Smooth muscle cell (in vitro differentiated cells): ENCODE data around the gene NDUFS2. TPM values are rescaled to one million over a fixed set of nuclear protein-coding genes. Genes with fewer than 3 reads are reported as not detected.

Experiments used
- DNase-seq: peaks from one replicate; lab custom pipeline; 2025; ENCODE audit not compliant: unreplicated experiment; lab: John Stamatoyannopoulos, UW
- H2AFZ ChIP-seq: fragments of 200-600 bp; sonication (generic); 2 replicates; pipeline ENCODE4 v1.6.0; 2016; ENCODE audit warnings: antibody characterized with exemption, low read depth, mild to moderate bottlenecking
- H3F3A ChIP-seq: fragments of 200-600 bp; sonication (generic); 2 replicates; pipeline ENCODE4 v1.6.0; 2017; ENCODE audit warnings: antibody characterized with exemption, low read depth
- H3K27ac ChIP-seq: fragments of 200-600 bp; sonication (generic); 2 replicates; pipeline ENCODE4 v1.5.1; 2016; ENCODE audit warnings: low read depth, mild to moderate bottlenecking
- H3K27me3 ChIP-seq: fragments of 200-600 bp; sonication (generic); 2 replicates; pipeline ENCODE4 v1.6.1; 2016; ENCODE audit warnings: low read depth, mild to moderate bottlenecking
- H3K36me3 ChIP-seq: fragments of 200-600 bp; sonication (generic); 2 replicates; pipeline ENCODE4 v1.5.1; 2016; ENCODE audit warnings: low read depth
- H3K4me1 ChIP-seq: fragments of 200-600 bp; sonication (generic); 2 replicates; pipeline ENCODE4 v1.5.1; 2016; ENCODE audit warnings: low read depth
- H3K4me2 ChIP-seq: fragments of 200-600 bp; sonication (generic); 2 replicates; pipeline ENCODE4 v1.6.0; 2016; ENCODE audit warnings: mild to moderate bottlenecking
- H3K4me3 ChIP-seq: fragments of 200-600 bp; sonication (generic); 2 replicates; pipeline ENCODE4 v1.5.1; 2016; ENCODE audit warnings: mild to moderate bottlenecking
- H3K79me2 ChIP-seq: fragments of 200-600 bp; sonication (generic); 2 replicates; pipeline ENCODE4 v1.6.0; 2016; ENCODE audit warnings: low read depth, mild to moderate bottlenecking
- H3K9ac ChIP-seq: fragments of 200-600 bp; sonication (generic); 2 replicates; pipeline ENCODE4 v1.6.0; 2016; ENCODE audit warnings: low read depth
- H3K9me3 ChIP-seq: fragments of 200-600 bp; sonication (generic); replicated peaks from 2 replicates; pipeline ENCODE4 v1.5.1; 2016; ENCODE audit warnings: low read depth
- H4K20me1 ChIP-seq: fragments of 200-600 bp; sonication (generic); 2 replicates; pipeline ENCODE4 v1.6.0; 2016; ENCODE audit warnings: low read depth
- CTCF ChIP-seq: fragments of 200-600 bp; sonication (generic); IDR thresholded peaks from 2 replicates; pipeline ENCODE4 v1.5.1; 2017; ENCODE audit warnings: borderline replicate concordance, mild to moderate bottlenecking, antibody characterized with exemption; ENCODE audit not compliant: insufficient read depth, poor library complexity, severe bottlenecking
- WGBS: methylation state at CpG from one replicate; pipeline ENCODE4 v1.1.7; 2016; ENCODE audit warnings: low lambda C conversion rate; 5-methylcytosine and 5-hydroxymethylcytosine counted together
- polyA plus RNA-seq: library from polyadenylated mRNA; unstranded; fragments of >200 nt; fragmentation: Nextera tagmentation; extraction: Ambion mirVana; gene quantifications from 2 replicates; pipeline ENCODE4 v1.2.1, GENCODE V29; 2016
- total RNA-seq: library from RNA; depleted of rRNA; stranded (reverse); fragments of >200 nt; gene quantifications from 2 replicates; pipeline ENCODE4 v1.2.3, GENCODE V29; 2014

NDUFS2 gene
- total and polyA plus RNA-seq, 2 experiments from 2014 or later: 58.1 to 139 TPM

DNA sequence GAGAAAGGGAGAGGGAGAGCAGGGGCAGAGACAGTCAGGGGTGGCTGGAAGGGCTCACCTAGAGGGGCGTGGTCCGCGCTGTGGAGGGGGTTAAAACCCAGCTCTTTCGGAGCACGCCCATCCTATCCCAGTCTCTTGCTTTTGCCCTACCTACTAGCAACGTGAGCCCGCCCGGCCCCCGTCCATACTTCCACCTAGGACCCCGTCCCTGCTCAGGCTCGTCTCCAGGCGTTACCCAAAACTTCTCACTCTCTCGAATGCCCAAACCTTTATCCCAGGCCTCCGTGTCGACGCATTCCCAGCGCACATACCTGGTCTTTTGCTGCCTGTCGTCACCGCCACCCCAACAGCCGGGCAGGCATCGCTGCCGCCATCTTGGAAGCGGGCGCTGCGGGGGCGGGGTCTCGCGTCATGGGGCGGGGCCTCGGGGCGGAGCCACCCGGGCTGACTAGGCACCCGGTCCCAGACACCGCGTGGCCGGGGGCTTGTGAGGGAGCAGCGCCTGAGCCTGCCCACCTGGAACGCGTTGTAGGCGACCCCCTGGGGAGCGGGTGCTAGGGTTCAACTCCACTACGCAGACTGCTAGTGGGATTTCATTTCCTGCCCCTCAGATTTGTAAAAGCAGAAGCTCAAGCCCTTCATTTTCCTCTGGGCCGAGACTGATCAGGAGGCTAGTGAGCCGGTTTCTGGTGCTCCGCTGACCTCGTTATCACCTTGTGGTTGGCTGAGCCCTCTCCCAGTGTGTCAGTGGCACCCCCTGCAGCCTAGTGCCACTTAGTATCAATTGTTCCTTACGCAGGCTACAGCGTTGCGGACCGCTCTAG lies 24.8 kb upstream of the NDUFS2 start, which contains the start of gene B4GALT3:
Gene B4GALT3 (minus strand): TSS at position 396 of the 824 bp plus-strand sequence. CDS start 1,447 bp downstream, outside the sequence.
- Histone ChIP-seq H4K20me1 (no peaks in the 10 kb centered on the region), H3K79me2 (peaks cover 10% of the 10 kb centered on the region), H3K27me3 (no peaks in the 10 kb centered on the region), H3F3A (no peaks in the 10 kb centered on the region), H3K27ac (peak within 1 kb of the TSS; percentile 63), H3K4me1 (peaks cover 7% of the 10 kb centered on the region), H3K36me3 (no peaks in the 10 kb centered on the region), H3K9ac (peak within 1 kb of the TSS; percentile 98), H3K4me3 (peak within 1 kb of the TSS; percentile 90), H3K9me3 (no peaks in the 10 kb centered on the region), H3K4me2 (peak within 1 kb of the TSS; percentile 99), H2AFZ (peak within 1 kb of the TSS; percentile 99)
- peak; percentile 13 for TF ChIP-seq CTCF
- 2% methylated on average over 39 of the region's 50 CpGs for WGBS
- DNase-seq: peak; percentile 83

GRCh38 chr1:161177936-161178244 lies 24.3 kb upstream of the NDUFS2 start:
- no peaks in the 10 kb centered on the region for H4K20me1 ChIP-seq
- WGBS: 38% methylated on average over 9 of the region's 9 CpGs
- H3K4me1 ChIP-seq: peaks cover 7% of the 10 kb centered on the region
- no peaks in the 10 kb centered on the region for H3F3A ChIP-seq
- no peaks in the 10 kb centered on the region for H3K36me3 ChIP-seq
- peak overlapping the region; percentile 99 for H2AFZ ChIP-seq
- peak overlapping the region; percentile 99 for H3K4me2 ChIP-seq
- H3K27ac ChIP-seq: peak overlapping the region; percentile 63
- TF ChIP-seq CTCF: no peak
- H3K9ac ChIP-seq: peak overlapping the region; percentile 98
- H3K9me3 ChIP-seq: no peaks in the 10 kb centered on the region
- peaks cover 10% of the 10 kb centered on the region for H3K79me2 ChIP-seq
- no peak for DNase-seq
- H3K27me3 ChIP-seq: no peaks in the 10 kb centered on the region
- H3K4me3 ChIP-seq: peak overlapping the region; percentile 90

DNA sequence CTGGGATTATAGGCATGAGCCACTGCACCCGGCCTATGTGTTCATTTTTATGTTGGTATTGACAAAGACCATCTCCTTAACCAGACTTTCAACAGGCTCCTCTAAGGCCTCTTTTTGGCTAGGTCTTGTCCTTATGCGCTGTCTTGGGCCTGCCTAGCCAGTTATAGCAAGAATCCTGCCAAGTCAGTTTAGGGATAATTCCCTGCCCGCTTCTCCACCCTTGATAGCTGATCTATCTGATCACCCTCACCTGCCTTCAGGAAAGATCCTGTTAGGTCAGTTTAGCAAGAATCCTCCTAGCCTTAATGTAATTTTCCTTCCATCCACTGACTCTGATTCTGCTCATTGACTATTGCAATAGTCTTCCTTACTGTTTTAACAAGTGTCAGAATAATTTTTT lies 22.5 kb upstream of the NDUFS2 start:
- Histone ChIP-seq H2AFZ (no peak overlapping the region), H3F3A (no peaks in the 10 kb centered on the region), H3K4me2 (no peak overlapping the region), H3K4me3 (no peak overlapping the region), H3K9me3 (no peaks in the 10 kb centered on the region), H3K27me3 (no peaks in the 10 kb centered on the region), H3K9ac (no peak overlapping the region), H3K79me2 (peaks cover 10% of the 10 kb centered on the region), H3K36me3 (no peaks in the 10 kb centered on the region), H4K20me1 (no peaks in the 10 kb centered on the region), H3K4me1 (peaks cover 7% of the 10 kb centered on the region), H3K27ac (no peak overlapping the region)
- 87% methylated on average over 3 of the region's 3 CpGs for WGBS
- no peak for TF ChIP-seq CTCF
- no peak for DNase-seq

DNA sequence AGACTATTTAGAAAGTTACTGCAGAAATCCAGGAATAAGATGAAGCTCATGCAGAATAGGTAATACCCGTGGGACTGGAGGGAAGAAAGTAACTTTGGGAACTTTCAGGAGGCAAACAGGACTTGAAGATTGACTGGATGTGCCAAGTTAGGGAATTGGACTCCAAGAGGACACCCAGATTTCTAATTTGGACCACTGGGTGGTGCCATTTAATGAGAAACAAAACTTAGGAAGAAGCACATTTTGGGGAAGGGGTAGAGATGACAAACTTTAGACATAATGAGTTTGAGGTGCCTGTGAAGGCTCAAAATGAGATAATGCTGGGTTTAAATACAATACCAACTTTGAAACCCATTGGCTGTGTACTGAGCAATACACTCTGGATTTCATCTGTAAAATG lies 21.5 kb upstream of the NDUFS2 start:
- Histone ChIP-seq H3K27ac (no peak overlapping the region), H3K9me3 (no peaks in the 10 kb centered on the region), H4K20me1 (no peaks in the 10 kb centered on the region), H3K36me3 (no peaks in the 10 kb centered on the region), H3F3A (no peaks in the 10 kb centered on the region), H3K79me2 (peaks cover 10% of the 10 kb centered on the region), H2AFZ (no peak overlapping the region), H3K27me3 (no peaks in the 10 kb centered on the region), H3K9ac (no peak overlapping the region), H3K4me3 (no peak overlapping the region), H3K4me1 (peaks cover 7% of the 10 kb centered on the region), H3K4me2 (no peak overlapping the region)
- WGBS: 73% methylated on average over 1 of the region's 1 CpG
- no peak for DNase-seq
- TF ChIP-seq CTCF: peak; percentile 17
